CD4-positive, CD25-positive, alpha-beta regulatory T cell (primary cell): Measurements from ENCODE around the gene ZFYVE27. TPM values are rescaled to one million over a fixed set of nuclear protein-coding genes. Genes with fewer than 3 reads are reported as not detected.

Experiments used
- ATAC-seq, 2 donors: fragments of 150-1000 bp; cut with Tn5 transposase; one replicate each; pipeline ENCODE4 v1.10.0; 2021; ENCODE audit warnings: low read depth in 2 of 2, moderate number of reproducible peaks in 2 of 2, moderate library complexity in 1 of 2
- DNase-seq, 3 donors: peaks; one replicate each; pipeline versions ENCODE4 v3.0.0 to v3.0.0-alpha.2; 2012 to 2022; ENCODE audit warnings: mixed read lengths in 1 of 3
- H3K27ac ChIP-seq: one replicate; pipeline ENCODE4 v1.7.0; 2013; ENCODE audit warnings: mild to moderate bottlenecking, low read length; ENCODE audit not compliant: insufficient read depth, poor library complexity, severe bottlenecking
- H3K27me3 ChIP-seq: one replicate; pipeline ENCODE4 v1.7.0; 2013; ENCODE audit warnings: low read length; ENCODE audit not compliant: control insufficient read depth, insufficient read depth
- H3K36me3 ChIP-seq: one replicate; pipeline ENCODE4 v1.7.0; 2013; ENCODE audit warnings: mild to moderate bottlenecking, low read length, moderate library complexity; ENCODE audit not compliant: control insufficient read depth, insufficient read depth
- H3K4me1 ChIP-seq: 2 replicates; pipeline ENCODE4 v1.7.0; 2013; ENCODE audit warnings: mild to moderate bottlenecking, low read length; ENCODE audit not compliant: insufficient read depth, control insufficient read depth, poor library complexity, severe bottlenecking
- H3K4me3 ChIP-seq: one replicate; pipeline ENCODE4 v1.7.0; 2013; ENCODE audit warnings: low read depth, mild to moderate bottlenecking, low read length, moderate library complexity
- H3K9me3 ChIP-seq, 2 experiments: 1 replicate in 1 of 2; 2 replicates in 1 of 2; pipeline ENCODE4 v1.7.0; 2013; ENCODE audit warnings: low read length in 2 of 2, mild to moderate bottlenecking in 1 of 2, moderate library complexity in 1 of 2; ENCODE audit not compliant: control insufficient read depth in 2 of 2
- H3K27ac Mint-ChIP-seq, 3 donors: one replicate each; pipeline ENCODE4 v1.8.0; 2020 to 2022; ENCODE audit warnings: mild to moderate bottlenecking in 3 of 3, mixed read lengths in 3 of 3, moderate library complexity in 2 of 3
- H3K27me3 Mint-ChIP-seq: one replicate; pipeline ENCODE4 v1.8.0; 2022; ENCODE audit warnings: mild to moderate bottlenecking, mixed read lengths
- H3K36me3 Mint-ChIP-seq: one replicate; pipeline ENCODE4 v1.8.0; 2020; ENCODE audit warnings: mixed read lengths
- H3K4me1 Mint-ChIP-seq, 4 donors: one replicate each; pipeline ENCODE4 v1.8.0; 2020 to 2022; ENCODE audit warnings: mixed read lengths in 4 of 4, mild to moderate bottlenecking in 1 of 4
- H3K4me3 Mint-ChIP-seq, 4 donors: one replicate each; pipeline ENCODE4 v1.8.0; 2020 to 2022; ENCODE audit warnings: mild to moderate bottlenecking in 4 of 4, mixed read lengths in 4 of 4, moderate library complexity in 3 of 4
- H3K9me3 Mint-ChIP-seq, 7 donors: one replicate each; pipeline ENCODE4 v1.8.0; 2020 to 2022; ENCODE audit warnings: mixed read lengths in 7 of 7, mild to moderate bottlenecking in 3 of 7, moderate library complexity in 2 of 7
- polyA plus RNA-seq, 4 donors: library from polyadenylated mRNA; unstranded; fragments of 300-500 nt; fragmentation: Illumina TruSeq; gene quantifications; one replicate each; pipeline ENCODE4 v1.2.3, GENCODE V29; 2021
- total RNA-seq: library from RNA; stranded (reverse); gene quantifications from one replicate; pipeline ENCODE4 v1.2.3, GENCODE V29; 2022

Gene ZFYVE27
- total and polyA plus RNA-seq, 5 donors from 2014 or later = 22.4 to 86.9 (median 44.7) TPM

DNA sequence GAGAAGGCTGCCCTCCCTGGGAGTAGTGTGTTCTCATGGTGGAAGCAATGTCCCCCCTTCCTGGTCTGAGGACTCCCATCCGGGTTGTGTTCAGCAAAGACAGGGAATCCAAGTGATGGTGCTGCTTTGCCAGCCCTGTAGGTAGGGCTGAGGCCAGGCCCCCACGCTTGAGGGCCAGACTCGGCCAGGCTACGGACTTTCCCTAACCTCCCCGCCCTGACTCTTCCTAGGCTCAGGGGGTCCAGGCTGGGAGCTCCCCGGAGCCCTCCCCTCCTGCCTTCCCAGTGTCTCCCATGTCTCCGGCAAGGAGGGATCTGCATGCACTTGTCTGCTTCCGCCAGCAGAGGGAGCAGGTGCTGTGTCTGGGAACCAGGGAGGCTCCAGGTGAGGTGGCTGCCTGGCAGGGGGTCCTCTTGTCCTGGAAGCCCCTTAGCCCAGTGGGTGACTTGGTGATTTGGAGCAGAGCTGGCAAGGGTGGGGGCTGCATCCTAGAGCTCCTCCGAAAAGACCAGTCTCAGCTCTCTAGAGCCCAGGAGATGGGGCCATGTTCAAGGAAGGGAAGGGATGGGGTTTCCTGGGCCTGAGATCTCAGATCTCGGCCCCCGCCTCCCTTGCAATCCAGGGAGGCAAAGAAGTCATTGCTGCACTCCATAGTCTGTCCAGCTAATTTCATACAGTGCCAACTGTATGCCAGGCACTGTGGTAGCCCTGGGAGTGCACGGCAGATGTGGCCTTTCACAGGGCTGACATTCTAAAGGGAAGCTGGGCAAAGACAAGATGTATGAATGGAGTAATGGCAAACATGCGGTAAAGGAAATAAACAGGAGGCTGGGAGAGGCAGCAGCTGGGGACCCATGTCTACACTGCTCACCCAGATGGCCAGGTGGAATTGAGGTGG, 55.1 kb downstream of the ZFYVE27 start:
- Histone ChIP-seq H3K9me3 (no peaks in the 10 kb centered on the region), H3K4me1 (peaks cover 22% of the 10 kb centered on the region), H3K4me3 (no peak overlapping the region), H3K36me3 (no peaks in the 10 kb centered on the region), H3K27me3 (no peaks in the 10 kb centered on the region), H3K27ac (no peak overlapping the region)
- peaks cover 5 to 51% (median 18%) of the 10 kb centered on the region in 4 donors for H3K4me1 Mint-ChIP-seq
- ATAC-seq (peak in 1 of 2 donors; percentile 27), DNase-seq (peak; percentile 54 to 65 (median 65))
- H3K27ac Mint-ChIP-seq = peak overlapping the region in 2 of 3 donors; percentile 56 to 59
- no peaks in the 10 kb centered on the region for H3K36me3 Mint-ChIP-seq
- peak overlapping the region in 1 of 4 donors; percentile 69 for H3K4me3 Mint-ChIP-seq
- H3K27me3 Mint-ChIP-seq = peaks cover 6% of the 10 kb centered on the region
- H3K9me3 Mint-ChIP-seq = peaks cover 0 to 2% (median 0%) of the 10 kb centered on the region in 7 donors

DNA sequence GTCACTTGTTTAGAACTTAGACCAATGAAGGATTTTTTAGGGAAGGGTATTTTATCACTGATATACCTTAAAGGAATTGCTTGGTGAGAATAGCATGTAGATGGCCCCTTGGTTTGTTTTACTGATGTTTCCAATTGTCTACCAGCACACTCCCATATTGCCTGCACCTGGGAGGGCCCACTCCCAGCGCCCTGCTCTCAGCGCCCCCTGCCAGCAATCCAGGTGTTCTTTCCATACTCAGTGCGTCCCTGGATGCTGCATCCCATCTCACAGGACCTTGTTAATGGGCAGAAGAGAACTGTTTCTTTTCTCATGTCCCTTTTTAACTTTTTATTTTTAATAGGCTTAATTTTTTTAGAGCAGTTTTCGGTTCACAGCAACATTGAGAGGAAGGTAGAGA, 59.0 kb downstream of the ZFYVE27 start:
- ATAC-seq (no peak), DNase-seq (no peak)
- Histone ChIP-seq H3K4me1 (peaks cover 24% of the 10 kb centered on the region), H3K36me3 (no peaks in the 10 kb centered on the region), H3K27ac (no peak overlapping the region), H3K27me3 (no peaks in the 10 kb centered on the region), H3K9me3 (peaks cover 4 to 11% of the 10 kb centered on the region in 2 experiments), H3K4me3 (peak overlapping the region; percentile 57)
- peaks cover 5% of the 10 kb centered on the region for H3K27me3 Mint-ChIP-seq
- H3K36me3 Mint-ChIP-seq = peaks cover 3% of the 10 kb centered on the region
- H3K4me1 Mint-ChIP-seq = peaks cover 5 to 58% (median 28%) of the 10 kb centered on the region in 4 donors
- H3K9me3 Mint-ChIP-seq = peaks cover 0 to 13% (median 2%) of the 10 kb centered on the region in 7 donors
- H3K4me3 Mint-ChIP-seq = no peak overlapping the region
- no peak overlapping the region for H3K27ac Mint-ChIP-seq

GRCh38 chr10:97796651-97797050, 59.7 kb downstream of the ZFYVE27 start:
- Histone ChIP-seq H3K27ac (no peak overlapping the region), H3K4me3 (peak overlapping the region; percentile 57), H3K4me1 (peaks cover 23% of the 10 kb centered on the region), H3K36me3 (no peaks in the 10 kb centered on the region), H3K9me3 (peaks cover 4 to 11% of the 10 kb centered on the region in 2 experiments), H3K27me3 (no peaks in the 10 kb centered on the region)
- Mint-ChIP-seq H3K36me3 (peaks cover 3% of the 10 kb centered on the region), H3K27ac (peak overlapping the region; percentile 39 to 99 (median 47)), H3K4me1 (peaks cover 5 to 56% (median 28%) of the 10 kb centered on the region in 4 donors), H3K27me3 (peaks cover 5% of the 10 kb centered on the region), H3K4me3 (peak overlapping the region; percentile 34 to 89 (median 77)), H3K9me3 (peaks cover 0 to 13% (median 2%) of the 10 kb centered on the region in 7 donors)
- ATAC-seq = peak; percentile 88 to 90
- peak in 2 of 3 donors; percentile 38 to 91 for DNase-seq

- Mint-ChIP-seq H3K36me3 (peaks cover 3% of the 10 kb centered on the region), H3K4me3 (peak overlapping the region in 1 of 4 donors; percentile 70), H3K4me1 (peaks cover 5 to 40% (median 25%) of the 10 kb centered on the region in 4 donors), H3K27me3 (peaks cover 8% of the 10 kb centered on the region), H3K27ac (no peak overlapping the region), H3K9me3 (peaks cover 0 to 13% (median 0%) of the 10 kb centered on the region in 7 donors)
- no peak overlapping the region for H3K27ac ChIP-seq
- no peak for ATAC-seq
- no peak overlapping the region for H3K4me3 ChIP-seq
- no peaks in the 10 kb centered on the region for H3K27me3 ChIP-seq
- peaks cover 16% of the 10 kb centered on the region for H3K4me1 ChIP-seq
- DNase-seq = no peak
- H3K9me3 ChIP-seq = peaks cover 4 to 11% of the 10 kb centered on the region in 2 experiments
- H3K36me3 ChIP-seq = no peaks in the 10 kb centered on the region
These were observed 62.2 kb downstream of the ZFYVE27 start for GRCh38 chr10:97798958-97799610.

GRCh38 chr10:97800474-97800873, 63.5 kb downstream of the ZFYVE27 start:
- DNase-seq (no peak), ATAC-seq (no peak)
- H3K36me3 Mint-ChIP-seq = peaks cover 3% of the 10 kb centered on the region
- H3K27ac Mint-ChIP-seq = no peak overlapping the region
- H3K27me3 Mint-ChIP-seq = peaks cover 8% of the 10 kb centered on the region
- peaks cover 5 to 31% (median 21%) of the 10 kb centered on the region in 4 donors for H3K4me1 Mint-ChIP-seq
- H3K36me3 ChIP-seq = no peaks in the 10 kb centered on the region
- no peak overlapping the region for H3K4me3 ChIP-seq
- H3K9me3 Mint-ChIP-seq = peaks cover 0 to 13% (median 0%) of the 10 kb centered on the region in 7 donors
- peaks cover 4 to 11% of the 10 kb centered on the region in 2 experiments for H3K9me3 ChIP-seq
- no peak overlapping the region for H3K27ac ChIP-seq
- peaks cover 16% of the 10 kb centered on the region for H3K4me1 ChIP-seq
- no peaks in the 10 kb centered on the region for H3K27me3 ChIP-seq
- H3K4me3 Mint-ChIP-seq = no peak overlapping the region

DNA sequence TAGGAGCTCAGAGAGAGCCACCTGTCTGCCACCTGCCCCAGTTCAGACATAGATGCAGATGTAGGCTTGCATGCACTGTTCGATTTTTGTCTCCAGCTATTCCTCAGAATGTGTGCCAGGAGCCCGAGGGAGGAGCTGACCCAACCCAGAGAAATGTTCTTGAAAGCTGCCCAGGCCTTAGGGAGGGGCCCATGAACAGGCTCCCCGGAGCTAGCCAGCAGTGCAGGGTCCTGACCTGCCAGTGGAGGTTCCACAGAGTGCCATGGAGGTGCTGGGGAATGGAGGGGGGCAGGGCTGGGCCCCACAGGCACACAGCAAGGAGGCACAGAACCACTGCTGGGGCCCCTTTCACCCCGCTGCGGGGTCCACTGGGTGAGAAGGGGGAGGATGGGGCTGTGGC, 64.5 kb downstream of the ZFYVE27 start:
- H3K4me1 Mint-ChIP-seq = peaks cover 3 to 22% (median 14%) of the 10 kb centered on the region in 4 donors
- peaks cover 0 to 13% (median 0%) of the 10 kb centered on the region in 7 donors for H3K9me3 Mint-ChIP-seq
- ATAC-seq (no peak), DNase-seq (no peak)
- Histone ChIP-seq H3K4me3 (no peak overlapping the region), H3K4me1 (peaks cover 8% of the 10 kb centered on the region), H3K27me3 (no peaks in the 10 kb centered on the region), H3K27ac (no peak overlapping the region), H3K9me3 (peaks cover 4 to 11% of the 10 kb centered on the region in 2 experiments), H3K36me3 (no peaks in the 10 kb centered on the region)
- H3K27ac Mint-ChIP-seq = no peak overlapping the region
- peaks cover 8% of the 10 kb centered on the region for H3K27me3 Mint-ChIP-seq
- H3K36me3 Mint-ChIP-seq = peaks cover 3% of the 10 kb centered on the region
- H3K4me3 Mint-ChIP-seq = no peak overlapping the region

GRCh38 chr10:97805096-97805884, 68.4 kb downstream of the ZFYVE27 start:
- H3K27ac Mint-ChIP-seq = no peak overlapping the region
- H3K36me3 ChIP-seq = no peaks in the 10 kb centered on the region
- H3K36me3 Mint-ChIP-seq = no peaks in the 10 kb centered on the region
- no peak overlapping the region for H3K4me3 Mint-ChIP-seq
- no peaks in the 10 kb centered on the region for H3K4me1 ChIP-seq
- peaks cover 0 to 5% (median 2%) of the 10 kb centered on the region in 4 donors for H3K4me1 Mint-ChIP-seq
- no peak for DNase-seq
- H3K27me3 Mint-ChIP-seq = peaks cover 8% of the 10 kb centered on the region
- H3K4me3 ChIP-seq = no peak overlapping the region
- H3K9me3 ChIP-seq = no peaks in the 10 kb centered on the region
- no peak for ATAC-seq
- H3K27me3 ChIP-seq = no peaks in the 10 kb centered on the region
- H3K9me3 Mint-ChIP-seq = no peaks in the 10 kb centered on the region
- no peak overlapping the region for H3K27ac ChIP-seq
